Keratinocyte (primary cell): ENCODE measurements around the gene FGF1. TPM values are rescaled to one million over a fixed set of nuclear protein-coding genes. Genes with fewer than 3 reads are reported as not detected.

ENCODE experiments used
- DNase-seq: peaks from one replicate; pipeline ENCODE4 v3.0.0-alpha.2; 2011; ENCODE audit warnings: low read depth, missing footprints, low spot score
- FAIRE-seq: peaks from 2 replicates; lab custom pipeline; 2011; peaks lifted over from hg19 to GRCh38; lab: Jason Lieb, UNC
- H2AFZ ChIP-seq: 2 replicates; pipeline ENCODE4 v1.6.0; 2012; ENCODE audit warnings: low read length, control low read depth, inconsistent platforms; ENCODE audit not compliant: control insufficient read depth
- H3K27ac ChIP-seq: 2 replicates; pipeline ENCODE4 v1.5.1; 2011; ENCODE audit warnings: low read length; ENCODE audit not compliant: control insufficient read depth, insufficient read depth
- H3K27me3 ChIP-seq: 3 replicates; pipeline ENCODE4 v1.6.0; 2011; ENCODE audit warnings: low read length; ENCODE audit not compliant: control insufficient read depth, insufficient read depth; ENCODE audit errors: extremely low read depth
- H3K36me3 ChIP-seq, 2 experiments: 2 replicates in 1 of 2; 3 replicates in 1 of 2; pipeline ENCODE4 v1.5.1; 2011; ENCODE audit warnings: low read length in 2 of 2, mild to moderate bottlenecking in 1 of 2; ENCODE audit not compliant: control insufficient read depth in 2 of 2, insufficient read depth in 2 of 2; ENCODE audit errors: extremely low read depth in 1 of 2
- H3K4me1 ChIP-seq: 3 replicates; pipeline ENCODE4 v1.5.1; 2011; ENCODE audit warnings: low read length; ENCODE audit not compliant: control insufficient read depth, insufficient read depth; ENCODE audit errors: extremely low read depth
- H3K4me2 ChIP-seq: 3 replicates; pipeline ENCODE4 v1.6.0; 2011; ENCODE audit warnings: low read depth, low read length; ENCODE audit not compliant: control insufficient read depth, insufficient read depth; ENCODE audit errors: extremely low read depth
- H3K4me3 ChIP-seq, 3 experiments: fragments of 200-600 bp in 1 of 3; sonication (generic) in 1 of 3; 2 replicates in 2 of 3; 3 replicates in 1 of 3; pipeline ENCODE4 v1.5.1; 2011 to 2016; ENCODE audit warnings: low read length in 3 of 3, mild to moderate bottlenecking in 3 of 3, control low read depth in 2 of 3, inconsistent platforms in 1 of 3, low read depth in 1 of 3, mixed read lengths in 1 of 3, mixed run types in 1 of 3, moderate library complexity in 1 of 3; ENCODE audit not compliant: control insufficient read depth in 2 of 3, insufficient read depth in 2 of 3; ENCODE audit errors: extremely low read depth in 1 of 3
- H3K79me2 ChIP-seq: 2 replicates; pipeline ENCODE4 v1.6.0; 2012; ENCODE audit warnings: low read length; ENCODE audit not compliant: control insufficient read depth, insufficient read depth
- H3K9ac ChIP-seq: 3 replicates; pipeline ENCODE4 v1.6.0; 2011; ENCODE audit warnings: low read length; ENCODE audit not compliant: control insufficient read depth, insufficient read depth; ENCODE audit errors: extremely low read depth
- H3K9me1 ChIP-seq: 3 replicates; pipeline ENCODE4 v1.6.0; 2011; ENCODE audit warnings: low read length; ENCODE audit not compliant: control insufficient read depth, insufficient read depth; ENCODE audit errors: extremely low read depth
- H3K9me3 ChIP-seq: 2 replicates; pipeline ENCODE4 v1.5.1; 2012; ENCODE audit warnings: low read depth, low read length; ENCODE audit not compliant: control insufficient read depth
- H4K20me1 ChIP-seq: 3 replicates; pipeline ENCODE4 v1.6.0; 2011; ENCODE audit warnings: low read length; ENCODE audit not compliant: control insufficient read depth, insufficient read depth; ENCODE audit errors: extremely low read depth
- EZH2 ChIP-seq: IDR thresholded peaks from one replicate; pipeline ENCODE4 v1.6.1; 2012; ENCODE audit warnings: inconsistent platforms, mild to moderate bottlenecking, low read length, moderate library complexity
- dilution Hi-C: fragments of 300-500 bp; cut with MboI; formaldehyde crosslinking; loops from one replicate; pipeline ENCODE4 v1.7.0; 2020; ENCODE audit warnings: low sequenced_read_pairs; ENCODE audit not compliant: extremely low pct_ligation_motif_present
- polyA plus RNA-seq, 5 experiments: library from polyadenylated mRNA; depleted of rRNA in 3 of 5; stranded (reverse) in 3 of 5; stranded (forward) in 1 of 5; unstranded in 1 of 5; fragments of >200 nt; gene quantifications; 1 replicate in 1 of 5; 2 replicates in 3 of 5; 3 replicates in 1 of 5; pipeline versions ENCODE4 v1.2.1 to v1.2.3, GENCODE V29; 2011 to 2012; ENCODE audit warnings: missing spikeins in 2 of 5, low read depth in 1 of 5, low replicate concordance in 1 of 5
- TF ChIP-seq, protein P1 (sequence below), 3 experiments: IDR thresholded peaks in 1 of 3; conservative IDR thresholded peaks in 1 of 3; optimal IDR thresholded peaks in 1 of 3; 2 replicates in 2 of 3; 3 replicates in 1 of 3; pipeline versions ENCODE3 to v1.5.1; 2011; ENCODE audit warnings: low read length in 3 of 3, mild to moderate bottlenecking in 3 of 3, moderate library complexity in 2 of 3, control low read depth in 1 of 3, inconsistent platforms in 1 of 3; ENCODE audit not compliant: insufficient read depth in 2 of 3; ENCODE audit errors: extremely low read depth in 1 of 3

FGF1 gene
- polyA plus RNA-seq, 1 donor (not counting 4 experiments of a cell fraction or from before 2014, with no cell fraction given): 2.4 TPM

DNA sequence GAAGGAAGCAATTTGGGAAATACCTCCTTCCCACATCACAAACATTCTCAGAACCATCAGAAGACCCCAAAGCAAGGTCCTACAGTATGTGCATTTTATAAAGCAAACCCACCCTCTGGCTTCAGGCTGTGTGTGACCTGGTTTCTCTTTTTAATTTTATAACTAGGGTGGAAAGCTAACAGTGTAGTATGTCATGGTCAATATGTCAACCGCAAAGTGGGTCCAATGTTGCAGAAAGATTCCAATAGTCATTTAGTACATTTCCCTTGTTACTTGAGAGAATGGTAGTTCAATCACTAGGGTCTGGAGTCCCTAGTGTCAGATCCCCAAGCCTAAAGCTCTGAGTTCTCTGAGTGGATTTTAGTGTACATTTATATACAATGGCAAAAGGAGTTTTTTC lies 96.2 kb downstream of the FGF1 start:
- no peak for DNase-seq
- Histone ChIP-seq H3K4me3 (no peak overlapping the region), H3K27ac (no peak overlapping the region), H3K9me1 (no peaks in the 10 kb centered on the region), H3K36me3 (no peaks in the 10 kb centered on the region), H2AFZ (no peak overlapping the region), H3K79me2 (no peaks in the 10 kb centered on the region), H3K9me3 (no peaks in the 10 kb centered on the region), H3K9ac (no peak overlapping the region), H3K27me3 (no peaks in the 10 kb centered on the region), H3K4me2 (no peak overlapping the region), H4K20me1 (no peaks in the 10 kb centered on the region), H3K4me1 (no peaks in the 10 kb centered on the region)
- no peak for TF ChIP-seq EZH2
- TF ChIP-seq, protein P1, sequence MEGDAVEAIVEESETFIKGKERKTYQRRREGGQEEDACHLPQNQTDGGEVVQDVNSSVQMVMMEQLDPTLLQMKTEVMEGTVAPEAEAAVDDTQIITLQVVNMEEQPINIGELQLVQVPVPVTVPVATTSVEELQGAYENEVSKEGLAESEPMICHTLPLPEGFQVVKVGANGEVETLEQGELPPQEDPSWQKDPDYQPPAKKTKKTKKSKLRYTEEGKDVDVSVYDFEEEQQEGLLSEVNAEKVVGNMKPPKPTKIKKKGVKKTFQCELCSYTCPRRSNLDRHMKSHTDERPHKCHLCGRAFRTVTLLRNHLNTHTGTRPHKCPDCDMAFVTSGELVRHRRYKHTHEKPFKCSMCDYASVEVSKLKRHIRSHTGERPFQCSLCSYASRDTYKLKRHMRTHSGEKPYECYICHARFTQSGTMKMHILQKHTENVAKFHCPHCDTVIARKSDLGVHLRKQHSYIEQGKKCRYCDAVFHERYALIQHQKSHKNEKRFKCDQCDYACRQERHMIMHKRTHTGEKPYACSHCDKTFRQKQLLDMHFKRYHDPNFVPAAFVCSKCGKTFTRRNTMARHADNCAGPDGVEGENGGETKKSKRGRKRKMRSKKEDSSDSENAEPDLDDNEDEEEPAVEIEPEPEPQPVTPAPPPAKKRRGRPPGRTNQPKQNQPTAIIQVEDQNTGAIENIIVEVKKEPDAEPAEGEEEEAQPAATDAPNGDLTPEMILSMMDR (optimal IDR thresholded peaks at IDR 0.05 in 1 of 3, IDR thresholded peaks at IDR 0.05 in 1 of 3, conservative IDR thresholded peaks at IDR 0.05 in 1 of 3; ENCODE audit: extremely low read depth in 1 of 3, insufficient read depth in 2 of 3, low read length in 3 of 3): no peak
- FAIRE-seq: no peak
- dilution Hi-C loops: no loop called here

DNA sequence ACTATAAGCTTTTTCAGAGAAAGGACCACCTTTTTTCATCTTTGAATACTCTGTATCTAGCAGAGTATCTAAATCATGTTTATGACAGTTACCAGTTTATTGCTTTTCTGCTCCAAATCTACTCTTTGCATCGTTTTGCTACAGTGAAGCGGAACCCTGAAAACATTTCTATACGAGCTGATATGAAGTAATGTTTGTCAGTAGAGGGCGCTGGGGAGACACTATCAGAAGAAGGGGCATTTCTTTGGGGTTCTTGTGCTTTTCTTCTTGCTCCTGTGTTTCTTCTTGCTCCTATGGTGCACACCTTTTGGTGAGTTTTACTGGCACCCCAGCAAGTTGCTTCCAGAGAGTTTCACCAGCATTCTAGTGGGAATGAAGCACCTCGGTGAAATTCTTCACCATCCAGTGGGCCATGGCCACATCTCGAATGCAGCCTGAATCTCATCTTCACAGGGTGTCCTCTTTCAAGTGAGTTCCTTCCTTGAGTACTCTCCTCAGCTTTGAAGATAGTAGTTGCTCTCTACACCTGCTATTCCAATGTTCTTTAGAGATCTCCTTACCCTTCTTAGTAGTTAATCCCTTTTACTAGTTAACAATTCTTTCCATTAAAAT lies 98.4 kb downstream of the FGF1 start:
- Histone ChIP-seq H2AFZ (no peak overlapping the region), H4K20me1 (no peaks in the 10 kb centered on the region), H3K4me2 (no peak overlapping the region), H3K79me2 (no peaks in the 10 kb centered on the region), H3K9me3 (no peaks in the 10 kb centered on the region), H3K4me3 (no peak overlapping the region), H3K9me1 (no peaks in the 10 kb centered on the region), H3K36me3 (no peaks in the 10 kb centered on the region), H3K27me3 (no peaks in the 10 kb centered on the region), H3K4me1 (no peaks in the 10 kb centered on the region), H3K27ac (no peak overlapping the region), H3K9ac (no peak overlapping the region)
- dilution Hi-C loops: no loop called here
- no peak for DNase-seq
- TF ChIP-seq, protein P1 (optimal IDR thresholded peaks at IDR 0.05 in 1 of 3, IDR thresholded peaks at IDR 0.05 in 1 of 3, conservative IDR thresholded peaks at IDR 0.05 in 1 of 3; ENCODE audit: extremely low read depth in 1 of 3, insufficient read depth in 2 of 3, low read length in 3 of 3): peak; percentile 55 to 71 (median 59)
- TF ChIP-seq EZH2: no peak
- peak; percentile 84 for FAIRE-seq
